Testis (tissue), 2 donors: ENCODE measurements around the gene NCK2.

Source experiments
- CTCF ChIP-seq, 3 experiments: fragments of 450-650 bp in 2 of 3; fragments of 200-600 bp in 1 of 3; sonication (generic) in 1 of 3; IDR thresholded peaks; one replicate each; pipeline ENCODE4 v1.5.1; 2016 to 2019; ENCODE audit warnings: antibody characterized with exemption in 3 of 3, mild to moderate bottlenecking in 2 of 3, moderate library complexity in 1 of 3
- POLR2A ChIP-seq: fragments of 450-650 bp; IDR thresholded peaks from one replicate; pipeline ENCODE4 v1.6.1; 2017; ENCODE audit warnings: antibody characterized with exemption, mild to moderate bottlenecking, moderate library complexity

GRCh38 chr2:105860567-105860966, 115.9 kb downstream of the NCK2 start:
- TF ChIP-seq POLR2A = no peak
- no peak for TF ChIP-seq CTCF (IDR thresholded peaks at IDR 0.05)
